Measurements from ENCODE around the gene FRMD4A.

GRCh38 chr10:13708256-13708990 is 622.3 kb downstream of the FRMD4A start:
- TF ChIP-seq CTCF (IDR thresholded peaks at IDR 0.05), result no peak
- no peak for TF ChIP-seq ZFX (IDR thresholded peaks at IDR 0.05; ENCODE audit: borderline replicate concordance)
